ENCODE results near the gene DNAH7.

Gene DNAH7

GRCh38 chr2:195733831-195734230, 334.8 kb downstream of the DNAH7 start:
- no peak for TF ChIP-seq TAF1 (IDR thresholded peaks at IDR 0.05; ENCODE audit: borderline replicate concordance, low read depth, low read length)
- no peak for TF ChIP-seq POLR2A (IDR thresholded peaks at IDR 0.05; ENCODE audit: low read depth, low read length)
- TF ChIP-seq POLR2AphosphoS5 (IDR thresholded peaks at IDR 0.05; ENCODE audit: low read depth, low read length), result no peak
- FAIRE-seq, result no peak
- DNase-seq (ENCODE audit: insufficient read length), result no peak

- TF ChIP-seq POLR2A (IDR thresholded peaks at IDR 0.05; ENCODE audit: low read depth, low read length), result no peak
- TF ChIP-seq TAF1 (IDR thresholded peaks at IDR 0.05; ENCODE audit: borderline replicate concordance, low read depth, low read length), result no peak
- TF ChIP-seq POLR2AphosphoS5 (IDR thresholded peaks at IDR 0.05; ENCODE audit: low read depth, low read length), result no peak
- no peak for DNase-seq (ENCODE audit: insufficient read length)
- FAIRE-seq, result no peak
Measured at GRCh38 chr2:195732574-195732973, 336.1 kb downstream of the DNAH7 start.

- TF ChIP-seq POLR2A (IDR thresholded peaks at IDR 0.05; ENCODE audit: low read depth, low read length) (no peak), TAF1 (IDR thresholded peaks at IDR 0.05; ENCODE audit: borderline replicate concordance, low read depth, low read length) (no peak), POLR2AphosphoS5 (IDR thresholded peaks at IDR 0.05; ENCODE audit: low read depth, low read length) (no peak)
- no peak for DNase-seq (ENCODE audit: insufficient read length)
- FAIRE-seq, result no peak
Measured at GRCh38 chr2:195730912-195731311, 337.7 kb downstream of the DNAH7 start.

GRCh38 chr2:195727106-195727505, 341.5 kb downstream of the DNAH7 start:
- DNase-seq (ENCODE audit: insufficient read length), result no peak
- no peak for FAIRE-seq
- TF ChIP-seq POLR2A (IDR thresholded peaks at IDR 0.05; ENCODE audit: low read depth, low read length) (no peak), TAF1 (IDR thresholded peaks at IDR 0.05; ENCODE audit: borderline replicate concordance, low read depth, low read length) (no peak), POLR2AphosphoS5 (IDR thresholded peaks at IDR 0.05; ENCODE audit: low read depth, low read length) (no peak)

GRCh38 chr2:195722075-195722474, 346.6 kb downstream of the DNAH7 start:
- FAIRE-seq, result no peak
- DNase-seq (ENCODE audit: insufficient read length), result no peak
- TF ChIP-seq POLR2AphosphoS5 (IDR thresholded peaks at IDR 0.05; ENCODE audit: low read depth, low read length) (no peak), TAF1 (IDR thresholded peaks at IDR 0.05; ENCODE audit: borderline replicate concordance, low read depth, low read length) (no peak), POLR2A (IDR thresholded peaks at IDR 0.05; ENCODE audit: low read depth, low read length) (no peak)

- FAIRE-seq (no peak), DNase-seq (ENCODE audit: insufficient read length) (no peak)
- TF ChIP-seq POLR2A (IDR thresholded peaks at IDR 0.05; ENCODE audit: low read depth, low read length) (no peak), TAF1 (IDR thresholded peaks at IDR 0.05; ENCODE audit: borderline replicate concordance, low read depth, low read length) (no peak), POLR2AphosphoS5 (IDR thresholded peaks at IDR 0.05; ENCODE audit: low read depth, low read length) (no peak)
Measured at GRCh38 chr2:195721042-195721441, 347.6 kb downstream of the DNAH7 start.

GRCh38 chr2:195716466-195716865, 352.2 kb downstream of the DNAH7 start:
- DNase-seq (ENCODE audit: insufficient read length) (no peak), FAIRE-seq (no peak)
- no peak for TF ChIP-seq POLR2A (IDR thresholded peaks at IDR 0.05; ENCODE audit: low read depth, low read length)
- TF ChIP-seq TAF1 (IDR thresholded peaks at IDR 0.05; ENCODE audit: borderline replicate concordance, low read depth, low read length), result no peak
- no peak for TF ChIP-seq POLR2AphosphoS5 (IDR thresholded peaks at IDR 0.05; ENCODE audit: low read depth, low read length)

GRCh38 chr2:195711478-195711877, 357.2 kb downstream of the DNAH7 start:
- TF ChIP-seq POLR2AphosphoS5 (IDR thresholded peaks at IDR 0.05; ENCODE audit: low read depth, low read length) (no peak), TAF1 (IDR thresholded peaks at IDR 0.05; ENCODE audit: borderline replicate concordance, low read depth, low read length) (no peak), POLR2A (IDR thresholded peaks at IDR 0.05; ENCODE audit: low read depth, low read length) (no peak)
- no peak for DNase-seq (ENCODE audit: insufficient read length)
- no peak for FAIRE-seq

GRCh38 chr2:195709901-195710806, 358.5 kb downstream of the DNAH7 start:
- FAIRE-seq, result no peak
- no peak for TF ChIP-seq POLR2A (IDR thresholded peaks at IDR 0.05; ENCODE audit: low read depth, low read length)
- TF ChIP-seq TAF1 (IDR thresholded peaks at IDR 0.05; ENCODE audit: borderline replicate concordance, low read depth, low read length), result no peak
- no peak for TF ChIP-seq POLR2AphosphoS5 (IDR thresholded peaks at IDR 0.05; ENCODE audit: low read depth, low read length)

GRCh38 chr2:195706161-195706900, 362.3 kb downstream of the DNAH7 start:
- no peak for TF ChIP-seq TAF1 (IDR thresholded peaks at IDR 0.05; ENCODE audit: borderline replicate concordance, low read depth, low read length)
- TF ChIP-seq POLR2A (IDR thresholded peaks at IDR 0.05; ENCODE audit: low read depth, low read length), result no peak
- no peak for TF ChIP-seq POLR2AphosphoS5 (IDR thresholded peaks at IDR 0.05; ENCODE audit: low read depth, low read length)
- DNase-seq (ENCODE audit: insufficient read length) (no peak), FAIRE-seq (no peak)

More at GRCh38 chr2:195709901-195710806, 358.5 kb downstream of the DNAH7 start:
- DNase-seq (ENCODE audit: insufficient read length), result no peak

- TF ChIP-seq POLR2A (IDR thresholded peaks at IDR 0.05; ENCODE audit: low read depth, low read length) (no peak), POLR2AphosphoS5 (IDR thresholded peaks at IDR 0.05; ENCODE audit: low read depth, low read length) (no peak), TAF1 (IDR thresholded peaks at IDR 0.05; ENCODE audit: borderline replicate concordance, low read depth, low read length) (no peak)
- DNase-seq (ENCODE audit: insufficient read length) (no peak), FAIRE-seq (no peak)
Measured at GRCh38 chr2:195700480-195700879, 368.2 kb downstream of the DNAH7 start.

Measured in GM12892 (cell line).